K562 (cell line): ENCODE measurements around the gene PPP1R3A. TPM values are rescaled to one million over a fixed set of nuclear protein-coding genes. Genes with fewer than 3 reads are reported as not detected.

Source experiments
- ATAC-seq: fragments of 200-7000 bp; cut with Tn5 transposase; 3 replicates; pipeline ENCODE4 v1.9.1; 2020; ENCODE audit warnings: moderate library complexity
- BruUV-seq: library from RNA; stranded (reverse); fragments of 400-500 nt; replicated peaks from 2 replicates; lab custom pipeline; 2021; lab: Mats Ljungman, UMichigan
- CTCF ChIA-PET: fragments of 300-600 bp; formaldehyde crosslinking; extraction: SDS; loops from one replicate; lab custom pipeline; 2021; ENCODE audit warnings: low intra/inter-chr PET ratio; lab: Yijun Ruan, JAX
- POLR2A ChIA-PET: fragments of 300-600, 350-650 bp; sonication (Branson Sonifier 250); formaldehyde crosslinking; extraction: SDS; loops from one replicate; lab custom pipeline; 2021; ENCODE audit warnings: antibody characterized with exemption, inconsistent platforms; lab: Yijun Ruan, JAX
- DNase-seq, 4 experiments: peaks; one replicate each; pipeline versions ENCODE4 v3.0.0 to v3.0.0-alpha.2; 2011 to 2018; ENCODE audit warnings: low spot score in 3 of 4, mixed read lengths in 3 of 4; ENCODE audit errors: extremely low read depth in 1 of 4
- FAIRE-seq: peaks from 2 replicates; lab custom pipeline; 2011; peaks lifted over from hg19 to GRCh38; lab: Jason Lieb, UNC
- H2AFZ ChIP-seq: 2 replicates; pipeline ENCODE4 v1.6.0; 2011; ENCODE audit warnings: low read depth, low read length, control low read depth, inconsistent platforms
- H3K27ac ChIP-seq: fragments of 200-600 bp; 3 replicates; pipeline ENCODE4 v1.8.0; 2011; ENCODE audit warnings: low read depth, mild to moderate bottlenecking, control low read depth, inconsistent platforms, low read length, moderate library complexity, mixed read lengths; ENCODE audit errors: extremely low read depth
- H3K27me3 ChIP-seq, 2 experiments: fragments of 300-600 bp in 1 of 2; 2 replicates in 1 of 2; 3 replicates in 1 of 2; pipeline versions ENCODE4 v1.6.0 to v1.8.0; 2011; ENCODE audit warnings: inconsistent platforms in 2 of 2, low read length in 2 of 2, mild to moderate bottlenecking in 1 of 2, mixed read lengths in 1 of 2, moderate library complexity in 1 of 2; ENCODE audit not compliant: control insufficient read depth in 2 of 2, insufficient read depth in 2 of 2
- H3K36me3 ChIP-seq: fragments of 300-600 bp; 3 replicates; pipeline ENCODE4 v1.8.0; 2011; ENCODE audit warnings: mild to moderate bottlenecking, low read length, inconsistent platforms; ENCODE audit not compliant: control insufficient read depth, insufficient read depth
- H3K4me1 ChIP-seq, 2 experiments: fragments of 200-600 bp in 1 of 2; replicated peaks in 1 of 2; 2 replicates in 1 of 2; 3 replicates in 1 of 2; pipeline versions ENCODE4 v1.5.1 to v1.8.0; 2011; ENCODE audit warnings: inconsistent platforms in 2 of 2, low read length in 2 of 2, mild to moderate bottlenecking in 1 of 2, mixed read lengths in 1 of 2, moderate library complexity in 1 of 2; ENCODE audit not compliant: control insufficient read depth in 2 of 2, insufficient read depth in 2 of 2
- H3K4me2 ChIP-seq: 2 replicates; pipeline ENCODE4 v1.6.1; 2011; ENCODE audit warnings: low read length, control low read depth, inconsistent platforms, mixed read lengths; ENCODE audit not compliant: insufficient read depth
- H3K4me3 ChIP-seq: fragments of 200-600 bp; sonication (generic), shearing (Covaris generic); 2 replicates; pipeline ENCODE4 v1.5.1; 2016; ENCODE audit warnings: control low read depth, inconsistent platforms
- H3K79me2 ChIP-seq: fragments of 200-600 bp; 3 replicates; pipeline ENCODE4 v1.8.0; 2011; ENCODE audit warnings: low read length, inconsistent platforms; ENCODE audit not compliant: control insufficient read depth, insufficient read depth
- H3K9ac ChIP-seq, 2 experiments: 2 replicates each; pipeline versions ENCODE4 v1.6.0 to v1.6.1; 2011; ENCODE audit warnings: low read depth in 2 of 2, low read length in 2 of 2, control low read depth in 1 of 2, inconsistent platforms in 1 of 2, mild to moderate bottlenecking in 1 of 2, mixed read lengths in 1 of 2; ENCODE audit not compliant: insufficient read depth in 1 of 2
- H3K9me1 ChIP-seq: one replicate; pipeline ENCODE4 v1.6.0; 2011; ENCODE audit warnings: inconsistent platforms, mild to moderate bottlenecking, low read length, moderate library complexity; ENCODE audit not compliant: control insufficient read depth, insufficient read depth
- H3K9me3 ChIP-seq: replicated peaks from 2 replicates; pipeline ENCODE4 v1.5.1; 2011; ENCODE audit warnings: low read depth, low read length, inconsistent platforms; ENCODE audit not compliant: control insufficient read depth, insufficient read depth
- H4K20me1 ChIP-seq: replicated peaks from 2 replicates; pipeline ENCODE4 v1.6.1; 2011; ENCODE audit warnings: low read length, inconsistent platforms, mixed read lengths; ENCODE audit not compliant: control insufficient read depth, insufficient read depth
- BRF1 ChIP-seq: IDR thresholded peaks from 3 replicates; pipeline ENCODE4 v1.6.1; 2011; ENCODE audit warnings: borderline replicate concordance, mild to moderate bottlenecking; ENCODE audit not compliant: insufficient read length; ENCODE audit errors: extremely low read depth
- HDAC8 ChIP-seq: fragments of 450-650 bp; IDR thresholded peaks from 2 replicates; pipeline ENCODE4 v1.6.1; 2016; ENCODE audit warnings: mild to moderate bottlenecking, missing genetic modification characterization, moderate library complexity, missing compliant biosample characterization
- HMGN3 ChIP-seq: IDR thresholded peaks from 2 replicates; pipeline ENCODE4 v1.6.1; 2011; ENCODE audit warnings: borderline replicate concordance, low read depth, mild to moderate bottlenecking, mixed read lengths, low read length; ENCODE audit not compliant: insufficient read length; ENCODE audit errors: extremely low read depth
- KLF1 ChIP-seq: fragments of 450-650 bp; IDR thresholded peaks from 2 replicates; pipeline ENCODE4 v1.6.1; 2016; ENCODE audit warnings: missing genetic modification characterization, missing compliant biosample characterization
- MAZ ChIP-seq, 2 experiments: fragments of 450-650 bp in 1 of 2; sonication (generic) in 1 of 2; formaldehyde crosslinking; IDR thresholded peaks in 1 of 2; conservative IDR thresholded peaks in 1 of 2; 2 replicates each; pipeline versions ENCODE4 v1.4.0 to v1.5.0; 2020; ENCODE audit warnings: mild to moderate bottlenecking in 1 of 2, missing genetic modification reagents in 1 of 2
- NR2C2 ChIP-seq, 2 experiments: fragments of 200-800 bp in 1 of 2; sonication (Bioruptor generic) in 1 of 2; sonication (generic) in 1 of 2; formaldehyde crosslinking in 1 of 2; IDR thresholded peaks; 2 replicates each; pipeline versions ENCODE4 v1.6.1 to v1.8.0; 2016 to 2022; ENCODE audit warnings: mild to moderate bottlenecking in 1 of 2, missing compliant biosample characterization in 1 of 2, missing genetic modification characterization in 1 of 2, missing genetic modification reagents in 1 of 2
- PURB ChIP-seq: sonication (generic); formaldehyde crosslinking; IDR thresholded peaks from 2 replicates; pipeline ENCODE4 v1.9.0; 2021; ENCODE audit warnings: low read depth, mild to moderate bottlenecking, missing genetic modification reagents
- SIRT6 ChIP-seq: IDR thresholded peaks from one replicate; pipeline ENCODE4 v1.6.1; 2012; ENCODE audit warnings: low read depth, mild to moderate bottlenecking, control low read depth, inconsistent platforms, low read length, moderate library complexity
- SP1 ChIP-seq: sonication (generic); formaldehyde crosslinking; IDR thresholded peaks from 2 replicates; pipeline ENCODE4 v1.8.1; 2022; ENCODE audit warnings: mild to moderate bottlenecking, missing genetic modification reagents
- SRSF1 ChIP-seq: fragments of 200-400 bp; formaldehyde crosslinking; IDR thresholded peaks from 2 replicates; pipeline ENCODE4 v1.6.1; 2017; ENCODE audit warnings: mild to moderate bottlenecking, low read depth, low read length, moderate library complexity
- ZKSCAN8 ChIP-seq: fragments of 200-800 bp; sonication (Bioruptor generic); IDR thresholded peaks from 2 replicates; pipeline ENCODE4 v1.6.1; 2016; ENCODE audit warnings: missing genetic modification characterization, missing compliant biosample characterization
- ZNF175 ChIP-seq: fragments of 200-800 bp; sonication (Bioruptor generic); IDR thresholded peaks from 2 replicates; pipeline ENCODE4 v1.6.1; 2016; ENCODE audit warnings: low read depth, mild to moderate bottlenecking, missing genetic modification characterization, missing compliant biosample characterization
- ZNF3 ChIP-seq: fragments of 250-450 bp; sonication (Bioruptor Pico); IDR thresholded peaks from 2 replicates; pipeline ENCODE4 v1.5.0; 2021; ENCODE audit warnings: mild to moderate bottlenecking, moderate library complexity
- WGBS: fragments of 100-300 bp; shearing (Covaris generic); methylation state at CpG from one replicate; pipeline ENCODE4 v1.1.6; 2016; ENCODE audit warnings: low coverage, mixed read lengths; ENCODE audit not compliant: insufficient coverage; ENCODE audit errors: missing lambda C conversion rate; 5-methylcytosine and 5-hydroxymethylcytosine counted together
- in situ Hi-C: fragments of 300-500 bp; cut with MboI; formaldehyde crosslinking; loops from 4 replicates; pipeline ENCODE4 v1.15.0; 2018; ENCODE audit warnings: inconsistent platforms, mixed read lengths
- intact Hi-C: fragments of 100-400 bp; cut with micrococcal nuclease; formaldehyde crosslinking; loops from 2 replicates; pipeline ENCODE4 v1.14.2; 2022
- polyA plus RNA-seq, 8 experiments: library from polyadenylated mRNA; depleted of rRNA in 4 of 8; stranded (reverse) in 5 of 8; unstranded in 3 of 8; fragments of >200 nt; fragmentation: Nextera tagmentation in 2 of 8; fragmentation: Illumina TruSeq in 1 of 8; extraction: Ambion mirVana in 2 of 8; extraction: Trizol in 1 of 8; gene quantifications; 2 replicates each; pipeline versions ENCODE4 v1.2.1 to v1.2.3, GENCODE V29; 2011 to 2014; ENCODE audit warnings: inconsistent platforms in 1 of 8, missing spikeins in 1 of 8
- total RNA-seq, 7 experiments: library from RNA; depleted of rRNA in 6 of 7; stranded (reverse); fragments of >200 nt in 6 of 7; fragmentation: Illumina TruSeq in 2 of 7; extraction: Trizol in 2 of 7; gene quantifications; 2 replicates each; pipeline versions ENCODE4 v1.2.1 to v1.2.3, GENCODE V29; 2011 to 2021; ENCODE audit warnings: low replicate concordance in 1 of 7
- TF ChIP-seq, protein P1 (sequence below): fragments of 250-450 bp; sonication (Bioruptor Pico); IDR thresholded peaks from 2 replicates; pipeline ENCODE4 v1.4.0; 2020; ENCODE audit warnings: mild to moderate bottlenecking, moderate library complexity, borderline replicate concordance
- TF ChIP-seq, protein P2 (sequence below): fragments of 250-450 bp; sonication (Bioruptor Pico); IDR thresholded peaks from 2 replicates; pipeline ENCODE4 v1.8.0; 2021; ENCODE audit warnings: moderate library complexity, mild to moderate bottlenecking, inconsistent platforms
- TF ChIP-seq, protein P3 (sequence below): sonication (generic); formaldehyde crosslinking; IDR thresholded peaks from 2 replicates; pipeline ENCODE4 v1.9.0; 2022; ENCODE audit warnings: mild to moderate bottlenecking, missing genetic modification reagents
- TF ChIP-seq, protein P4 (sequence below): fragments of 450-650 bp; IDR thresholded peaks from 2 replicates; pipeline ENCODE4 v1.6.1; 2016; ENCODE audit warnings: low read depth, mild to moderate bottlenecking, moderate library complexity

PPP1R3A gene
- total and polyA plus RNA-seq, 9 of the 15 experiments (the other 6 are each of a cell fraction or from before 2014, with no cell fraction given): 0.01 to 0.03 TPM; not detected in 7

DNA sequence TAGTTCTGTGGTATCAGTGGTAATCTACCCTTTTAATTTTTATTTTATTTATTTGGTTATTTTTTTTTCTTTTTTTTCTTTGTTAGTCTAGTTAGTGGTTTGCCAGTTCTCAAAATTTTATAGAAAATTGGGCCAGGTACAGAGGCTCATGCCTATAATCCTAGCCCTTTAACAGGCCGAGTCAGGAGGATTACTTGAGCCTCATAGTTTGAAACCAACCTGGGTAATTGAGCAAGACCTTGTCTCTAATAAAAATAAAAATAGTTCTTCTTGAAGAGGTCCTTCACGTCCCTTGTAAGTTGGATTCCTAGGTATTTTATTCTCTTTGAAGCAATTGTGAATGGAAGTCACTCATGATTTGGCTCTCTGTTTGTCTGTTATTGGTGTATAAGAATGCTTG lies 51.5 kb downstream of the PPP1R3A start:
- WGBS: 0% methylated on average over 2 of the region's 2 CpGs
- H4K20me1 ChIP-seq: no peaks in the 10 kb centered on the region
- CTCF ChIA-PET: no interaction called here
- intact Hi-C loops (no loop called here), in situ Hi-C loops (no loop called here)
- no peaks in the 10 kb centered on the region for H3K36me3 ChIP-seq
- POLR2A ChIA-PET: no interaction called here
- H3K4me3 ChIP-seq: no peak overlapping the region
- H3K27ac ChIP-seq: no peak overlapping the region
- no peak overlapping the region for H2AFZ ChIP-seq
- no TSS peak for BruUV-seq
- no peak overlapping the region for H3K9ac ChIP-seq
- DNase-seq (no peak), FAIRE-seq (no peak), ATAC-seq (no peak)
- H3K4me2 ChIP-seq: no peak overlapping the region
- H3K4me1 ChIP-seq: no peaks in the 10 kb centered on the region
- TF ChIP-seq SIRT6 (no peak), MAZ (CRISPR knock-in tag; conservative IDR thresholded peaks at IDR 0.05 in 1 of 2, IDR thresholded peaks at IDR 0.05 in 1 of 2) (no peak), NR2C2 (CRISPR knock-in tag; IDR thresholded peaks at IDR 0.05) (no peak), NR2C2 (tag; IDR thresholded peaks at IDR 0.05) (no peak), SP1 (CRISPR knock-in tag) (no peak), KLF1 (no peak), ZNF3 (CRISPR knock-in tag) (no peak), PURB (CRISPR knock-in tag) (no peak), ZNF175 (CRISPR knock-in tag) (no peak), HDAC8 (tag) (no peak), ZKSCAN8 (no peak), HMGN3 (no peak), SRSF1 (no peak), BRF1 (no peak)
- TF ChIP-seq, protein P1, sequence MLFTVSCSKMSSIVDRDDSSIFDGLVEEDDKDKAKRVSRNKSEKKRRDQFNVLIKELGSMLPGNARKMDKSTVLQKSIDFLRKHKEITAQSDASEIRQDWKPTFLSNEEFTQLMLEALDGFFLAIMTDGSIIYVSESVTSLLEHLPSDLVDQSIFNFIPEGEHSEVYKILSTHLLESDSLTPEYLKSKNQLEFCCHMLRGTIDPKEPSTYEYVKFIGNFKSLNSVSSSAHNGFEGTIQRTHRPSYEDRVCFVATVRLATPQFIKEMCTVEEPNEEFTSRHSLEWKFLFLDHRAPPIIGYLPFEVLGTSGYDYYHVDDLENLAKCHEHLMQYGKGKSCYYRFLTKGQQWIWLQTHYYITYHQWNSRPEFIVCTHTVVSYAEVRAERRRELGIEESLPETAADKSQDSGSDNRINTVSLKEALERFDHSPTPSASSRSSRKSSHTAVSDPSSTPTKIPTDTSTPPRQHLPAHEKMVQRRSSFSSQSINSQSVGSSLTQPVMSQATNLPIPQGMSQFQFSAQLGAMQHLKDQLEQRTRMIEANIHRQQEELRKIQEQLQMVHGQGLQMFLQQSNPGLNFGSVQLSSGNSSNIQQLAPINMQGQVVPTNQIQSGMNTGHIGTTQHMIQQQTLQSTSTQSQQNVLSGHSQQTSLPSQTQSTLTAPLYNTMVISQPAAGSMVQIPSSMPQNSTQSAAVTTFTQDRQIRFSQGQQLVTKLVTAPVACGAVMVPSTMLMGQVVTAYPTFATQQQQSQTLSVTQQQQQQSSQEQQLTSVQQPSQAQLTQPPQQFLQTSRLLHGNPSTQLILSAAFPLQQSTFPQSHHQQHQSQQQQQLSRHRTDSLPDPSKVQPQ: no peak
- TF ChIP-seq, protein P2, sequence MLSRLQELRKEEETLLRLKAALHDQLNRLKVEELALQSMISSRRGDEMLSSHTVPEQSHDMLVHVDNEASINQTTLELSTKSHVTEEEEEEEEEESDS (CRISPR knock-in tag): no peak
- TF ChIP-seq, protein P3, sequence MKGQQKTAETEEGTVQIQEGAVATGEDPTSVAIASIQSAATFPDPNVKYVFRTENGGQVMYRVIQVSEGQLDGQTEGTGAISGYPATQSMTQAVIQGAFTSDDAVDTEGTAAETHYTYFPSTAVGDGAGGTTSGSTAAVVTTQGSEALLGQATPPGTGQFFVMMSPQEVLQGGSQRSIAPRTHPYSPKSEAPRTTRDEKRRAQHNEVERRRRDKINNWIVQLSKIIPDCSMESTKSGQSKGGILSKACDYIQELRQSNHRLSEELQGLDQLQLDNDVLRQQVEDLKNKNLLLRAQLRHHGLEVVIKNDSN: no peak
- TF ChIP-seq, protein P4, sequence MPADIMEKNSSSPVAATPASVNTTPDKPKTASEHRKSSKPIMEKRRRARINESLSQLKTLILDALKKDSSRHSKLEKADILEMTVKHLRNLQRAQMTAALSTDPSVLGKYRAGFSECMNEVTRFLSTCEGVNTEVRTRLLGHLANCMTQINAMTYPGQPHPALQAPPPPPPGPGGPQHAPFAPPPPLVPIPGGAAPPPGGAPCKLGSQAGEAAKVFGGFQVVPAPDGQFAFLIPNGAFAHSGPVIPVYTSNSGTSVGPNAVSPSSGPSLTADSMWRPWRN: no peak
- H3K9me1 ChIP-seq: no peaks in the 10 kb centered on the region
- H3K27me3 ChIP-seq: no peaks in the 10 kb centered on the region
- no peaks in the 10 kb centered on the region for H3K9me3 ChIP-seq
- H3K79me2 ChIP-seq: no peaks in the 10 kb centered on the region
